ENCODE results near the gene NDE1.

DNA sequence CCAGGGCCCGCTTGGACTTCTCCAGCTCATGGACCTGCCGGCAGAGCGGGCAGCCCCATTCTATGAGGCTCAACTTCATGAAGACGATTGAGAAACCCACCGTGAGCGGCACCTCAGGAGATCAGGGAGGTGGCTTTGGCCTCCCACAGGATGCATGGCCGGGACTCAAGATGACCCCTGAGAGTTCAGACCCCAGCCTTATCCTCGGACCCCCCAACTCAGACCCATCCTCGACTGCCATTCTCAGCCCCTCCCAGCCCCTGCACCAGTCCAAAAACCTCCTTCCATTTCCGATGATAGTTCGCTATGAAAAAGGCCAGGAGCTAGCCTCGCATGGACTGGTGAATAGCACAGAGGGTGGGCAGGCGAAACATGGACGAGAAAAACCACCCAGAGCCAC is 71.0 kb downstream of the NDE1 start:
- TF ChIP-seq, protein P1, sequence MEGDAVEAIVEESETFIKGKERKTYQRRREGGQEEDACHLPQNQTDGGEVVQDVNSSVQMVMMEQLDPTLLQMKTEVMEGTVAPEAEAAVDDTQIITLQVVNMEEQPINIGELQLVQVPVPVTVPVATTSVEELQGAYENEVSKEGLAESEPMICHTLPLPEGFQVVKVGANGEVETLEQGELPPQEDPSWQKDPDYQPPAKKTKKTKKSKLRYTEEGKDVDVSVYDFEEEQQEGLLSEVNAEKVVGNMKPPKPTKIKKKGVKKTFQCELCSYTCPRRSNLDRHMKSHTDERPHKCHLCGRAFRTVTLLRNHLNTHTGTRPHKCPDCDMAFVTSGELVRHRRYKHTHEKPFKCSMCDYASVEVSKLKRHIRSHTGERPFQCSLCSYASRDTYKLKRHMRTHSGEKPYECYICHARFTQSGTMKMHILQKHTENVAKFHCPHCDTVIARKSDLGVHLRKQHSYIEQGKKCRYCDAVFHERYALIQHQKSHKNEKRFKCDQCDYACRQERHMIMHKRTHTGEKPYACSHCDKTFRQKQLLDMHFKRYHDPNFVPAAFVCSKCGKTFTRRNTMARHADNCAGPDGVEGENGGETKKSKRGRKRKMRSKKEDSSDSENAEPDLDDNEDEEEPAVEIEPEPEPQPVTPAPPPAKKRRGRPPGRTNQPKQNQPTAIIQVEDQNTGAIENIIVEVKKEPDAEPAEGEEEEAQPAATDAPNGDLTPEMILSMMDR (IDR thresholded peaks at IDR 0.05; ENCODE audit: insufficient read depth, low read length, poor library complexity, severe bottlenecking) = no peak
- TF ChIP-seq EZH2phosphoT487 (conservative IDR thresholded peaks at IDR 0.05; ENCODE audit: low read length) = no peak
